Astrocyte of the cerebellum (primary cell): ENCODE results near the gene RAD51B.

Experiments
- DNase-seq: peaks from one replicate; pipeline ENCODE4 v3.0.0-alpha.2; 2011; ENCODE audit warnings: low read depth
- H3K4me3 ChIP-seq: 2 replicates; pipeline ENCODE4 v1.5.1; 2011; ENCODE audit warnings: mild to moderate bottlenecking, low read depth, low read length, moderate library complexity
- in situ Hi-C: cut with HindIII; loops from 2 replicates; pipeline ENCODE4 v1.10.0; 2017; ENCODE audit warnings: low sequenced_read_pairs
- TF ChIP-seq, protein P1 (sequence below): IDR thresholded peaks from 2 replicates; pipeline ENCODE4 v1.5.1; 2012; ENCODE audit warnings: low read length, low read depth, moderate library complexity, mild to moderate bottlenecking; ENCODE audit errors: missing control alignments

The RAD51B gene

DNA sequence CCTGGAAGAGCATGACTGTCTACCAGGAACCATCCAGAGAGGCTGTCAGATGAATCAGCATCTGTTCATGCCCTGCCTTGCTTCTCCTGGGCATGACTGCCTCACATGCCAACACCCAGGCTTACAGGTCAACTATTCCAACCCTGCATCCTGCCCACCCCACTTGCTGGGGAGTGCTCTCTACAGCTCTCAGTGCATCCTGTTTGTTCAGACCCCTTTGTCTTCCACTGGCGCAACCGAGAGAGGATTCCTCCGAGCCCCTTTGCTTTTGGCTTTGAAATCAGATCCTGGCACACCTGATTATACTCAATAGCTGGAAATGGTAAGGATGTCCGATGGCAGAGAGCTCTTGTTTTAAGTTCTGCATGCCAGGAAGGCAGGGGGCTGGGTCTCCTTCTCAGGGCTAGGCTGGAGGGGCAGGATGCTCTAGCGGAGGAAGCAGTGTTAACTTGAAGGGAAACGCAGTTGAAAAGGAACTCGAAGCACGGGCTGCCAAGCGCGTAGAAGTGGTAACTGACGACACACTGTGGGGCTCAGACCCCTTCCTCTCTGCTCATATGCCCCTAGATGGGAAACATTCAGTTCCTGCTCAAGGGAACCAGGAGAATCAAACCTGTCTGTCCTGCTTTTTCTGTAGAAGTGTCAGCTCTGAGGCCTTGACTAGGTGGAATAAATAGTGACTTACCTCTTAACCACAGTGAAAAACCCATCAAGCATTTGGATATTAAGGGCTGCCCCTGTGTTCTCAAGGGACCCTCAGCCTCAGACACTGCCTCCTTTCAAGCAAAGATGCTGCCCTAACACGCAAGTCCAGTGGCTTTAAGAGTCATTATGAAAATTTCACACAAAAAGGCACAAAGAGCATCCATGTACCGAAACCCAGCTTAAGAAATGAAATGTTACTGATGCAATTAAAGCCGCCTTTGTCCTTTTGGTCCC, 675.8 kb downstream of the RAD51B start:
- DNase-seq, result no peak
- no peak overlapping the region for H3K4me3 ChIP-seq
- in situ Hi-C loops, result no loop called here
- TF ChIP-seq, protein P1, sequence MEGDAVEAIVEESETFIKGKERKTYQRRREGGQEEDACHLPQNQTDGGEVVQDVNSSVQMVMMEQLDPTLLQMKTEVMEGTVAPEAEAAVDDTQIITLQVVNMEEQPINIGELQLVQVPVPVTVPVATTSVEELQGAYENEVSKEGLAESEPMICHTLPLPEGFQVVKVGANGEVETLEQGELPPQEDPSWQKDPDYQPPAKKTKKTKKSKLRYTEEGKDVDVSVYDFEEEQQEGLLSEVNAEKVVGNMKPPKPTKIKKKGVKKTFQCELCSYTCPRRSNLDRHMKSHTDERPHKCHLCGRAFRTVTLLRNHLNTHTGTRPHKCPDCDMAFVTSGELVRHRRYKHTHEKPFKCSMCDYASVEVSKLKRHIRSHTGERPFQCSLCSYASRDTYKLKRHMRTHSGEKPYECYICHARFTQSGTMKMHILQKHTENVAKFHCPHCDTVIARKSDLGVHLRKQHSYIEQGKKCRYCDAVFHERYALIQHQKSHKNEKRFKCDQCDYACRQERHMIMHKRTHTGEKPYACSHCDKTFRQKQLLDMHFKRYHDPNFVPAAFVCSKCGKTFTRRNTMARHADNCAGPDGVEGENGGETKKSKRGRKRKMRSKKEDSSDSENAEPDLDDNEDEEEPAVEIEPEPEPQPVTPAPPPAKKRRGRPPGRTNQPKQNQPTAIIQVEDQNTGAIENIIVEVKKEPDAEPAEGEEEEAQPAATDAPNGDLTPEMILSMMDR, result no peak

DNA sequence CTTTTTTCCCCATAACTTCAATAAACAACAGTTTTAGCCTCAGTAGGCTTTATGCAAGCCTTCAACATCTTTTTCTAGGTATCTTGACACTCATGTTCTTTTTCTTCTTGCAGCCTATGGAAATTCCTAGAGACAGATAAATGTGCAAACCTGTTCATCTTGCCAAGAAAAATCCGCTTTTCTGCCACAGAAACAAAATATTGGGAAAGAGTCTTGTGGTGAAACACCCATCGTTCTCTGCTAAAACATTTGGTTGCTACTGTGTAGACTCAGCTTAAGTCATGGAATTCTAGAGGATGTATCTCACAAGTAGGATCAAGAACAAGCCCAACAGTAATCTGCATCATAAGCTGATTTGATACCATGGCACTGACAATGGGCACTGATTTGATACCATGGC, 677.4 kb downstream of the RAD51B start:
- TF ChIP-seq, protein P1, result no peak
- no peak for DNase-seq
- H3K4me3 ChIP-seq, result no peak overlapping the region
- in situ Hi-C loops, result no loop called here

DNA sequence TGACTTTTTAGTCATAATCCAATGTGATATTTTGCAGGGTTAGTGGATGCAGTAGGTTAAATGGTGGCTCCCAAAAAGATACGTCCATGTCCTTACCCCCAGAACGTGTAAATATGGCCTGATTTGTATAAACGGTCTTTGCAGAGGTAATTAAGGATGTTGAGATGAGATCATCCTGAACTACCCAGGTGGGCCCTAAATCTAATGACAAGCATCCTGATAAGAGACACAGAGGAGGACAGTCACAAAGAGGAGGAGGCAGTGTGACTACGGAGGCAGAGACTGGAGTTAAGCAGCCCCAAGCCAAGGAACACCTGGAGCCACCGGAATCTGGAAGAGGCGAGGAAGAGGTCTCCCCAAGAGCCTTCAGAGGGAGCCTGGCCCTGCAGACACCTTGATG, 679.9 kb downstream of the RAD51B start:
- no peak for DNase-seq
- H3K4me3 ChIP-seq, result no peak overlapping the region
- in situ Hi-C loops, result no loop called here
- TF ChIP-seq, protein P1, result no peak

DNA sequence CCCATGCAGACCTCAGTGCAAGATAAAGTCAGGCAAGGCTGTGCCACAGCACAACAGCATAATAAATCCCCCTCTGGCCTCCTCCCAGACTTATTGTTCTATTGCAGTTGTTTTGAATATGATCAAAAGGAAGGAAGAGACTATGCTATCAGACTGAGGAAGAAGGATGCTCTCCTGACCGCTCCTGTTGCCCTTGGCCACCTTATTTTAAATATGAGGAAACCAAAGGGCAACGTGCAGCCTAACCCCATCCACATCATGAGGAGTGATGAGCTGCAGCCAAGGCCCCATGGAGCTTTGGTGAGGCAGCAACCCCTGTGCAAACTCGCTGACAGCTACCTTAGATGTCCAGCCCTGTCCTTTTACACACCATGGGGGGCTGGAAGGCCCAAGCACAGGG, 681.6 kb downstream of the RAD51B start:
- no peak overlapping the region for H3K4me3 ChIP-seq
- TF ChIP-seq, protein P1, result no peak
- in situ Hi-C loops, result loop anchor here (10.0 kb wide), 1 partner anchor 64 kb away; no protein-coding TSS in a partner anchor
- DNase-seq, result no peak

DNA sequence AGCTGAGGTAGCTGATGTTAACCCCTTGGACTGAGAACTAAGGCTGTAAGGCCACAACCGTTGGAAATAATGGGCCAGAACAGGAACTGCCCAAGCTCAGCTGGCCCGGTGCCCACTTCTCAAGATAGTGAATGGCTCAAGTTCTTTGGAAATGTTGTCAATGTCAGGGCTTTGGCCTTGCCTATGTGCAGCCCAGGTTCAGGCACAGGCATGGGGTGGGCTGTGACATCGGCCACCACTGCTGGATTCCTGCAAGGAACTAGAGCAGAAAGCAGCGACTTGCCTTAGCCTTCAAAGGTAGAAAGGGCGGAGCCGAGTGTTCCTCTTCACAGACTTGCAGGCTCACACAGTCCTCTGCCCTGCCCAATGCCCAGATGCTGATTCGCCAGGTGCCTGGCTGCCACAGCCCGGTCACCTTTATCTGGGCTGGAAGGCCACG, 682.1 kb downstream of the RAD51B start:
- in situ Hi-C loops, result loop anchor here (10.0 kb wide), 1 partner anchor 63 kb away; no protein-coding TSS in a partner anchor
- TF ChIP-seq, protein P1, result no peak
- DNase-seq, result no peak
- no peak overlapping the region for H3K4me3 ChIP-seq

DNA sequence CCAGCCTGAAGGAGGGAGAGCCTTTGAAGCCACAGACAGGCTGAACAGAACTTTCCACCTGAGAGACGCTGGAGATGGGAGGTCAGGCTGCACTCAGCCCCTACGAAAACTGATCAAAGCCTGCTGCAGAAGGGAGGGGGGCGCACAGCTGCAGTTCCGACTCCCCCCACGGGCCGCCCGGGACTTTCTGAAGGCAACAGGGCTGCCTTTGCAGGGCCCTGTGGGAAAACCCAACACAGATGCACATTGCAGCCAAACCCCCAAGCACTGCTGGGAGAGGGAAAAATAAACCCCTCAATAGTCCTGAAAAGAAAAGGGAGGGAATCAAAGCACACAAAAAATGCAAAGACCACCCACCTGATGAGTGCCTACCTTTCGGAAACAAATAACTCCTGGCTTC, 682.7 kb downstream of the RAD51B start:
- TF ChIP-seq, protein P1, result no peak
- no peak overlapping the region for H3K4me3 ChIP-seq
- in situ Hi-C loops, result loop anchor here (10.0 kb wide), 1 partner anchor 63 kb away; no protein-coding TSS in a partner anchor
- DNase-seq, result no peak
